K562 (cell line): ENCODE measurements around the gene TGOLN2. TPM values are rescaled to one million over a fixed set of nuclear protein-coding genes. Genes with fewer than 3 reads are reported as not detected.

Experiments
- polyA plus RNA-seq, 8 experiments: library from polyadenylated mRNA; depleted of rRNA in 4 of 8; stranded (reverse) in 5 of 8; unstranded in 3 of 8; fragments of >200 nt; fragmentation: Nextera tagmentation in 2 of 8; fragmentation: Illumina TruSeq in 1 of 8; extraction: Ambion mirVana in 2 of 8; extraction: Trizol in 1 of 8; gene quantifications; 2 replicates each; pipeline versions ENCODE4 v1.2.1 to v1.2.3, GENCODE V29; 2011 to 2014; ENCODE audit warnings: inconsistent platforms in 1 of 8, missing spikeins in 1 of 8
- small RNA-seq: library from RNA; depleted of rRNA; stranded (forward); fragments of <200 nt; gene quantifications from one replicate; pipeline ENCODE3, GENCODE V24; 2014
- total RNA-seq, 7 experiments: library from RNA; depleted of rRNA in 6 of 7; stranded (reverse); fragments of >200 nt in 6 of 7; fragmentation: Illumina TruSeq in 2 of 7; extraction: Trizol in 2 of 7; gene quantifications; 2 replicates each; pipeline versions ENCODE4 v1.2.1 to v1.2.3, GENCODE V29; 2011 to 2021; ENCODE audit warnings: low replicate concordance in 1 of 7

TGOLN2 gene
- total and polyA plus RNA-seq, 9 of the 15 experiments (the other 6 are each of a cell fraction or from before 2014, with no cell fraction given), result 13.0 to 66.5 (median 35.9) TPM

Small RNAs within 50 kb of the gene (small RNA-seq; reads per million reads assigned to genes)
- not detected for gene AC062037.1
- not detected for gene RF00019
- not detected for gene RN7SL113P

Other genes with a start within 250 kb of the TGOLN2 start
Only the 7 nearest of the 8 such genes appear.
- gene TCF7L1, start 194.6 kb downstream of the TGOLN2 start, total RNA-seq (2014; rRNA removed), result not detected in 2 replicates
- not detected in 2 replicates for gene TCF7L1, start 194.6 kb downstream of the TGOLN2 start, total RNA-seq (2014; rRNA removed; fragmentation: Illumina TruSeq; extraction: Trizol)
- not detected in 2 replicates for gene TCF7L1, start 194.6 kb downstream of the TGOLN2 start, total RNA-seq (2015; rRNA removed; fragmentation: Illumina TruSeq; extraction: Trizol)
- gene TCF7L1, start 194.6 kb downstream of the TGOLN2 start, total RNA-seq (2021), result 0.11 and 0.13 TPM in 2 replicates
- not detected in 2 replicates for gene TCF7L1, start 194.6 kb downstream of the TGOLN2 start, polyA plus RNA-seq (2011; rRNA removed)
- gene TCF7L1, start 194.6 kb downstream of the TGOLN2 start, polyA plus RNA-seq (2014; fragmentation: Illumina TruSeq; extraction: Trizol), result 0.07 and 0.09 TPM in 2 replicates
- under 1 TPM in 1 of 2 experiments, not detected in 1; 0.04 TPM for gene TCF7L1, start 194.6 kb downstream of the TGOLN2 start, polyA plus RNA-seq (2014; fragmentation: Nextera tagmentation; extraction: Ambion mirVana)
- 0.03 and 0.05 TPM in 2 replicates for gene TCF7L1, start 194.6 kb downstream of the TGOLN2 start, polyA plus RNA-seq (2014; rRNA removed)
- gene RETSAT, start 26.5 kb upstream of the TGOLN2 start, total RNA-seq (2014; rRNA removed), result 12.3 and 15.6 TPM in 2 replicates
- gene RETSAT, start 26.5 kb upstream of the TGOLN2 start, total RNA-seq (2014; rRNA removed; fragmentation: Illumina TruSeq; extraction: Trizol), result 13.2 and 14.4 TPM in 2 replicates
- gene RETSAT, start 26.5 kb upstream of the TGOLN2 start, total RNA-seq (2015; rRNA removed; fragmentation: Illumina TruSeq; extraction: Trizol), result 17.9 and 20.0 TPM in 2 replicates
- 19.5 and 20.1 TPM in 2 replicates for gene RETSAT, start 26.5 kb upstream of the TGOLN2 start, total RNA-seq (2021)
- 16.8 and 18.3 TPM in 2 replicates for gene RETSAT, start 26.5 kb upstream of the TGOLN2 start, polyA plus RNA-seq (2011; rRNA removed)
- 18.7 and 21.6 TPM in 2 replicates for gene RETSAT, start 26.5 kb upstream of the TGOLN2 start, polyA plus RNA-seq (2014; fragmentation: Illumina TruSeq; extraction: Trizol)
- gene RETSAT, start 26.5 kb upstream of the TGOLN2 start, polyA plus RNA-seq (2014; fragmentation: Nextera tagmentation; extraction: Ambion mirVana), result 1 to 10 TPM; 1.9 to 5.6 TPM
- 13.8 and 16.5 TPM in 2 replicates for gene RETSAT, start 26.5 kb upstream of the TGOLN2 start, polyA plus RNA-seq (2014; rRNA removed)
- gene ELMOD3, start 26.8 kb upstream of the TGOLN2 start, total RNA-seq (2014; rRNA removed), result 6.2 and 9.8 TPM in 2 replicates
- gene ELMOD3, start 26.8 kb upstream of the TGOLN2 start, total RNA-seq (2014; rRNA removed; fragmentation: Illumina TruSeq; extraction: Trizol), result 10.5 and 11.6 TPM in 2 replicates
- gene ELMOD3, start 26.8 kb upstream of the TGOLN2 start, total RNA-seq (2015; rRNA removed; fragmentation: Illumina TruSeq; extraction: Trizol), result 12.4 and 14.5 TPM in 2 replicates
- 7.8 and 9.2 TPM in 2 replicates for gene ELMOD3, start 26.8 kb upstream of the TGOLN2 start, total RNA-seq (2021)
- 14.5 and 18.7 TPM in 2 replicates for gene ELMOD3, start 26.8 kb upstream of the TGOLN2 start, polyA plus RNA-seq (2011; rRNA removed)
- 11.1 and 14.3 TPM in 2 replicates for gene ELMOD3, start 26.8 kb upstream of the TGOLN2 start, polyA plus RNA-seq (2014; fragmentation: Illumina TruSeq; extraction: Trizol)
- gene ELMOD3, start 26.8 kb upstream of the TGOLN2 start, polyA plus RNA-seq (2014; fragmentation: Nextera tagmentation; extraction: Ambion mirVana), result 1 to 10 TPM; 2.7 to 6.4 TPM
- gene ELMOD3, start 26.8 kb upstream of the TGOLN2 start, polyA plus RNA-seq (2014; rRNA removed), result 14.5 and 14.6 TPM in 2 replicates
- gene CAPG, start 82.4 kb upstream of the TGOLN2 start, total RNA-seq (2014; rRNA removed), result 59.5 and 80.5 TPM in 2 replicates
- 18.9 and 25.3 TPM in 2 replicates for gene CAPG, start 82.4 kb upstream of the TGOLN2 start, total RNA-seq (2014; rRNA removed; fragmentation: Illumina TruSeq; extraction: Trizol)
- gene CAPG, start 82.4 kb upstream of the TGOLN2 start, total RNA-seq (2015; rRNA removed; fragmentation: Illumina TruSeq; extraction: Trizol), result 82.9 and 85.5 TPM in 2 replicates
- gene CAPG, start 82.4 kb upstream of the TGOLN2 start, total RNA-seq (2021), result 56.0 and 59.5 TPM in 2 replicates
- 64.7 and 70.7 TPM in 2 replicates for gene CAPG, start 82.4 kb upstream of the TGOLN2 start, polyA plus RNA-seq (2011; rRNA removed)
- 39.4 and 48.0 TPM in 2 replicates for gene CAPG, start 82.4 kb upstream of the TGOLN2 start, polyA plus RNA-seq (2014; fragmentation: Illumina TruSeq; extraction: Trizol)
- gene CAPG, start 82.4 kb upstream of the TGOLN2 start, polyA plus RNA-seq (2014; fragmentation: Nextera tagmentation; extraction: Ambion mirVana), result 10 to 100 TPM; 10.6 to 21.7 TPM
- 83.4 and 90.4 TPM in 2 replicates for gene CAPG, start 82.4 kb upstream of the TGOLN2 start, polyA plus RNA-seq (2014; rRNA removed)
- gene SH2D6, start 90.7 kb upstream of the TGOLN2 start, total RNA-seq (2014; rRNA removed), result 0.20 TPM in 1 of 2 replicates, not detected in the other
- 0.76 TPM in 1 of 2 replicates, not detected in the other for gene SH2D6, start 90.7 kb upstream of the TGOLN2 start, total RNA-seq (2014; rRNA removed; fragmentation: Illumina TruSeq; extraction: Trizol)
- gene SH2D6, start 90.7 kb upstream of the TGOLN2 start, total RNA-seq (2015; rRNA removed; fragmentation: Illumina TruSeq; extraction: Trizol), result 0.14 TPM in 1 of 2 replicates, not detected in the other
- gene SH2D6, start 90.7 kb upstream of the TGOLN2 start, total RNA-seq (2021), result 0.33 and 0.36 TPM in 2 replicates
- 0.34 and 0.46 TPM in 2 replicates for gene SH2D6, start 90.7 kb upstream of the TGOLN2 start, polyA plus RNA-seq (2011; rRNA removed)
- gene SH2D6, start 90.7 kb upstream of the TGOLN2 start, polyA plus RNA-seq (2014; fragmentation: Illumina TruSeq; extraction: Trizol), result not detected in 2 replicates
- under 1 TPM; 0.07 to 0.21 TPM for gene SH2D6, start 90.7 kb upstream of the TGOLN2 start, polyA plus RNA-seq (2014; fragmentation: Nextera tagmentation; extraction: Ambion mirVana)
- gene SH2D6, start 90.7 kb upstream of the TGOLN2 start, polyA plus RNA-seq (2014; rRNA removed), result 0.41 and 1.2 TPM in 2 replicates
- gene MAT2A, start 211.2 kb upstream of the TGOLN2 start, total RNA-seq (2014; rRNA removed), result 176 and 192 TPM in 2 replicates
- gene MAT2A, start 211.2 kb upstream of the TGOLN2 start, total RNA-seq (2014; rRNA removed; fragmentation: Illumina TruSeq; extraction: Trizol), result 236 and 242 TPM in 2 replicates
- gene MAT2A, start 211.2 kb upstream of the TGOLN2 start, total RNA-seq (2015; rRNA removed; fragmentation: Illumina TruSeq; extraction: Trizol), result 215 and 240 TPM in 2 replicates
- 376 and 394 TPM in 2 replicates for gene MAT2A, start 211.2 kb upstream of the TGOLN2 start, total RNA-seq (2021)
- 606 and 1,027 TPM in 2 replicates for gene MAT2A, start 211.2 kb upstream of the TGOLN2 start, polyA plus RNA-seq (2011; rRNA removed)
- 324 and 385 TPM in 2 replicates for gene MAT2A, start 211.2 kb upstream of the TGOLN2 start, polyA plus RNA-seq (2014; fragmentation: Illumina TruSeq; extraction: Trizol)
- gene MAT2A, start 211.2 kb upstream of the TGOLN2 start, polyA plus RNA-seq (2014; fragmentation: Nextera tagmentation; extraction: Ambion mirVana), result 100 to 1,000 TPM; 130 to 197 TPM
- gene MAT2A, start 211.2 kb upstream of the TGOLN2 start, polyA plus RNA-seq (2014; rRNA removed), result 582 and 610 TPM in 2 replicates
- gene GGCX, start 233.5 kb upstream of the TGOLN2 start, total RNA-seq (2014; rRNA removed), result 14.4 and 18.5 TPM in 2 replicates
- 23.9 and 24.2 TPM in 2 replicates for gene GGCX, start 233.5 kb upstream of the TGOLN2 start, total RNA-seq (2014; rRNA removed; fragmentation: Illumina TruSeq; extraction: Trizol)
- gene GGCX, start 233.5 kb upstream of the TGOLN2 start, total RNA-seq (2015; rRNA removed; fragmentation: Illumina TruSeq; extraction: Trizol), result 19.7 and 21.2 TPM in 2 replicates
- 28.1 and 28.4 TPM in 2 replicates for gene GGCX, start 233.5 kb upstream of the TGOLN2 start, total RNA-seq (2021)
- gene GGCX, start 233.5 kb upstream of the TGOLN2 start, polyA plus RNA-seq (2011; rRNA removed), result 12.5 and 29.2 TPM in 2 replicates
- gene GGCX, start 233.5 kb upstream of the TGOLN2 start, polyA plus RNA-seq (2014; fragmentation: Illumina TruSeq; extraction: Trizol), result 22.7 and 23.4 TPM in 2 replicates
- gene GGCX, start 233.5 kb upstream of the TGOLN2 start, polyA plus RNA-seq (2014; fragmentation: Nextera tagmentation; extraction: Ambion mirVana), result 10 to 100 TPM; 46.7 to 47.1 TPM
- gene GGCX, start 233.5 kb upstream of the TGOLN2 start, polyA plus RNA-seq (2014; rRNA removed), result 29.6 and 31.0 TPM in 2 replicates